ENCODE results near the gene ACYP1. TPM values are rescaled to one million over a fixed set of nuclear protein-coding genes. Genes with fewer than 3 reads are reported as not detected.
A peak's percentile ranks its signal among the peaks of the same experiment; 100 is the strongest.

The ACYP1 gene
- total RNA-seq, 1 experiment from 2014 or later: 23.5 TPM

- peak; percentile 71 for DNase-seq
- H3K36me3 ChIP-seq (ENCODE audit: low read depth, low read length): peaks cover 22% of the 10 kb centered on the region; the same call in 1 of the 2 replicates
- no peaks in the 10 kb centered on the region for H3K27me3 ChIP-seq (ENCODE audit: low read length)
- ATAC-seq: peak; percentile 89
- no peak overlapping the region for H2AFZ ChIP-seq (ENCODE audit: low read length)
- no peaks in the 10 kb centered on the region for H3K9me2 ChIP-seq (replicated peaks; ENCODE audit: low read length)
- TF ChIP-seq CTCF (conservative IDR thresholded peaks at IDR 0.05; ENCODE audit: low read depth, low read length): peak; percentile 71
- TF ChIP-seq EZH2 (IDR thresholded peaks at IDR 0.05; ENCODE audit: low read length, unreplicated experiment): no peak
- no peaks in the 10 kb centered on the region for H3K9me3 ChIP-seq (ENCODE audit: low read length)
- no peaks in the 10 kb centered on the region for H3K4me1 ChIP-seq (ENCODE audit: insufficient read depth, low read length)
- no peak overlapping the region for H3K4me3 ChIP-seq (ENCODE audit: low read length)
- no peak overlapping the region for H3K4me2 ChIP-seq (ENCODE audit: low read length)
- CTCF ChIA-PET: no interaction called here
- H4K20me1 ChIP-seq (ENCODE audit: low read length): no peaks in the 10 kb centered on the region
- POLR2A ChIA-PET (ENCODE audit: unreplicated experiment): no interaction called here
- H3K27ac ChIP-seq (ENCODE audit: low read length): no peak overlapping the region
- no peak overlapping the region for H3K9ac ChIP-seq (ENCODE audit: low read length)
- H3K79me2 ChIP-seq (ENCODE audit: low read length): no peaks in the 10 kb centered on the region
- no peaks in the 10 kb centered on the region for H3F3A ChIP-seq (ENCODE audit: low read length, unreplicated experiment)
- intact Hi-C loops (cut with micrococcal nuclease): loop anchor here (1.0 to 10.0 kb wide), 2 partner anchors 140 to 170 kb away; no protein-coding TSS in a partner anchor
- BruUV-seq (replicated peaks): no TSS peak
These were observed 20.7 kb upstream of the ACYP1 start for GRCh38 chr14:75084513-75084912.

- Histone ChIP-seq H3K27me3 (ENCODE audit: low read length) (no peaks in the 10 kb centered on the region), H3K4me2 (ENCODE audit: low read length) (no peak overlapping the region), H3K79me2 (ENCODE audit: low read length) (no peaks in the 10 kb centered on the region), H3K9me3 (ENCODE audit: low read length) (no peaks in the 10 kb centered on the region), H3K9me2 (replicated peaks; ENCODE audit: low read length) (no peaks in the 10 kb centered on the region), H4K20me1 (ENCODE audit: low read length) (no peaks in the 10 kb centered on the region), H3K9ac (ENCODE audit: low read length) (no peak overlapping the region), H3K27ac (ENCODE audit: low read length) (no peak overlapping the region), H3K4me1 (ENCODE audit: insufficient read depth, low read length) (no peaks in the 10 kb centered on the region), H3K4me3 (ENCODE audit: low read length) (no peak overlapping the region), H2AFZ (ENCODE audit: low read length) (no peak overlapping the region), H3F3A (ENCODE audit: low read length, unreplicated experiment) (no peaks in the 10 kb centered on the region), H3K36me3 (ENCODE audit: low read depth, low read length) (peaks cover 20% of the 10 kb centered on the region; the same call in 1 of the 2 replicates)
- no peak for TF ChIP-seq CTCF (conservative IDR thresholded peaks at IDR 0.05; ENCODE audit: low read depth, low read length)
- TF ChIP-seq EZH2 (IDR thresholded peaks at IDR 0.05; ENCODE audit: low read length, unreplicated experiment): no peak
- intact Hi-C loops (cut with micrococcal nuclease): loop anchor here (10.0 kb wide), 1 partner anchor 138 kb away; no protein-coding TSS in a partner anchor
- DNase-seq (no peak), ATAC-seq (no peak)
- CTCF ChIA-PET: no interaction called here
- POLR2A ChIA-PET (ENCODE audit: unreplicated experiment): no interaction called here
- no TSS peak for BruUV-seq (replicated peaks)
These were observed 19.4 kb upstream of the ACYP1 start for GRCh38 chr14:75083271-75083670.

- H3F3A ChIP-seq (ENCODE audit: low read length, unreplicated experiment): no peaks in the 10 kb centered on the region
- H3K4me3 ChIP-seq (ENCODE audit: low read length): no peak overlapping the region
- no peak overlapping the region for H3K4me2 ChIP-seq (ENCODE audit: low read length)
- H3K79me2 ChIP-seq (ENCODE audit: low read length): no peaks in the 10 kb centered on the region
- H3K27ac ChIP-seq (ENCODE audit: low read length): no peak overlapping the region
- H4K20me1 ChIP-seq (ENCODE audit: low read length): no peaks in the 10 kb centered on the region
- H3K9ac ChIP-seq (ENCODE audit: low read length): no peak overlapping the region
- ChIA-PET CTCF (no interaction called here), POLR2A (ENCODE audit: unreplicated experiment) (no interaction called here)
- H3K9me3 ChIP-seq (ENCODE audit: low read length): no peaks in the 10 kb centered on the region
- TF ChIP-seq EZH2phosphoT487 (IDR thresholded peaks at IDR 0.05; ENCODE audit: borderline replicate concordance, low read length): no peak
- TF ChIP-seq EZH2 (IDR thresholded peaks at IDR 0.05; ENCODE audit: low read length, unreplicated experiment): no peak
- TF ChIP-seq CTCF (conservative IDR thresholded peaks at IDR 0.05; ENCODE audit: low read depth, low read length): no peak
- no peaks in the 10 kb centered on the region for H3K4me1 ChIP-seq (ENCODE audit: insufficient read depth, low read length)
- no peaks in the 10 kb centered on the region for H3K27me3 ChIP-seq (ENCODE audit: low read length)
- H3K9me2 ChIP-seq (replicated peaks; ENCODE audit: low read length): no peaks in the 10 kb centered on the region
- H3K36me3 ChIP-seq (ENCODE audit: low read depth, low read length): peaks cover 5% of the 10 kb centered on the region; the same call in 1 of the 2 replicates
- ATAC-seq (no peak), DNase-seq (no peak)
- intact Hi-C loops (cut with micrococcal nuclease): loop anchor here (10.0 kb wide), 1 partner anchor 137 kb away; no protein-coding TSS in a partner anchor
- H2AFZ ChIP-seq (ENCODE audit: low read length): no peak overlapping the region
- no TSS peak for BruUV-seq (replicated peaks)
These were observed 17.9 kb upstream of the ACYP1 start for GRCh38 chr14:75081660-75082229.
